GM15510 (cell line): ENCODE data around the gene EZR.
A peak's percentile ranks its signal among the peaks of the same experiment; 100 is the strongest.

Source experiments
- POLR2A ChIP-seq: IDR thresholded peaks from 3 replicates; pipeline ENCODE4 v1.6.1; 2011; ENCODE audit warnings: borderline replicate concordance; ENCODE audit not compliant: insufficient read length; ENCODE audit errors: extremely low read depth

EZR gene

GRCh38 chr6:158768436-158768835 is 50.7 kb downstream of the EZR start:
- TF ChIP-seq POLR2A: no peak

- TF ChIP-seq POLR2A: no peak
Observed at GRCh38 chr6:158767709-158768108, 51.5 kb downstream of the EZR start.

- peak; percentile 3 for TF ChIP-seq POLR2A
Observed at GRCh38 chr6:158766621-158767455, 52.3 kb downstream of the EZR start.

DNA sequence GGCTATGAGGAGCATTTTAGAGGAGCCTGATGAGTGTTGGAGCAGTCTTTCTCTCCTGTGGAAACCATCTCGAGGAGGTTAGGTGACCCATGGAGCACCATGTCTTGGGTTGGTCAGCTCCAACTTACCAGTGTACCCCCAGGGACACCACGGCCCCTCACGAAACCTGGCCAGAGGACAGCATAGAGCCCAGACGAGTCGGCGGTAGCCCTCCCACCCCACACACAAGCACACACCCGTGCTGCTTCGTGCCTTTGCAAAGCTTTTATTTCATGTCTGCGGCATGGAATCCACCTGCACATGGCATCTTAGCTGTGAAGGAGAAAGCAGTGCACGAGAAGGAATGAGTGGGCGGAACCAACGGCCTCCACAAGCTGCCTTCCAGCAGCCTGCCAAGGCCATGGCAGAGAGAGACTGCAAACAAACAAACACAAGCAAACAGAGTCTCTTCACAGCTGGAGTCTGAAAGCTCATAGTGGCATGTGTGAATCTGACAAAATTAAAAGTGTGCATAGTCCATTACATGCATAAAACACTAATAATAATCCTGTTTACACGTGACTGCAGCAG is 53.6 kb downstream of the EZR start:
- no peak for TF ChIP-seq POLR2A

DNA sequence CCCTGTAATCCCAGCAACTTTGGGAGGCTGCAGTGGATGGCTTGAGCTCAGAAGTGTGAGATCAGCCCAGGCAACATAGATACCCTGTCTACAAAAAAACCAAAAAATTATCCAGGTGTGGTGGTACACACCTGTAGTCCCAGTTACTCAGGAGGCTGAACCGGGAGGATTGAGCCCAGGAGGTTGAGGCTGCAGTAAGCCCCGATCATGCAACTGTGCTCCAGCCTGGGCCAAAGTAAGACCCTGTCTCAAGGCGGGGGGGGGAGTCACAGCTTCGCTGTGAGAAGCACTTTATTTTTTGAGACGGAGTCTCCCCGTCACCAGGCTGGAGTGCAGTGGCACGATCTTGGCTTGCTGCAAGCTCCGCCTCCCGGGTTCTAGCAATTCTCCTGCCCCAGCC is 54.2 kb downstream of the EZR start:
- no peak for TF ChIP-seq POLR2A

DNA sequence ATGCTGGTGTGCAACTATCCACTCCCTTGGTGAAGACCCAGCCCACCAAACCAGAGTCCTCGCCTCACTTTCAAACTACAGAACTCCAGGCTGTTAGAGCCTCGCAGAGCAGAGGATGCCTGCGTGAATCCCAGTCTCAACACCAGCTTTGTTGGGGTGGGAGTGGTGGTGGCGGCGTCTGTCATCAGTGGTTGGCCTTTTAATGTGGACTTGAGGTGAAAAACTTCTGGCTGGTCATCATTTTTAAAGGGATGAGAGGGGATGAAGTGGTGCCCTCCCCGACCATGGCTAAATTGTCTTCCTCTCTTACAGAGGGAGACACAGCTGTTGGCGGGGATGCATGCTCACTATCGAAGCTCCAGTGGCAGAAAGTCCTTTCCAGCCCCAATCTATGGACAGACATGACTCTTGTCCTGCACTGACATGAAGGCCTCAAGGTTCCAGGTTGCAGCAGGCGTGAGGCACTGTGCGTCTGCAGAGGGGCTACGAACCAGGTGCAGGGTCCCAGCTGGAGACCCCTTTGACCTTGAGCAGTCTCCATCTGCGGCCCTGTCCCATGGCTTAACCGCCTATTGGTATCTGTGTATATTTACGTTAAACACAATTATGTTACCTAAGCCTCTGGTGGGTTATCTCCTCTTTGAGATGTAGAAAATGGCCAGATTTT is 54.9 kb downstream of the EZR start:
- peak; percentile 22 for TF ChIP-seq POLR2A

GRCh38 chr6:158763434-158764182 is 55.6 kb downstream of the EZR start:
- TF ChIP-seq POLR2A: no peak

DNA sequence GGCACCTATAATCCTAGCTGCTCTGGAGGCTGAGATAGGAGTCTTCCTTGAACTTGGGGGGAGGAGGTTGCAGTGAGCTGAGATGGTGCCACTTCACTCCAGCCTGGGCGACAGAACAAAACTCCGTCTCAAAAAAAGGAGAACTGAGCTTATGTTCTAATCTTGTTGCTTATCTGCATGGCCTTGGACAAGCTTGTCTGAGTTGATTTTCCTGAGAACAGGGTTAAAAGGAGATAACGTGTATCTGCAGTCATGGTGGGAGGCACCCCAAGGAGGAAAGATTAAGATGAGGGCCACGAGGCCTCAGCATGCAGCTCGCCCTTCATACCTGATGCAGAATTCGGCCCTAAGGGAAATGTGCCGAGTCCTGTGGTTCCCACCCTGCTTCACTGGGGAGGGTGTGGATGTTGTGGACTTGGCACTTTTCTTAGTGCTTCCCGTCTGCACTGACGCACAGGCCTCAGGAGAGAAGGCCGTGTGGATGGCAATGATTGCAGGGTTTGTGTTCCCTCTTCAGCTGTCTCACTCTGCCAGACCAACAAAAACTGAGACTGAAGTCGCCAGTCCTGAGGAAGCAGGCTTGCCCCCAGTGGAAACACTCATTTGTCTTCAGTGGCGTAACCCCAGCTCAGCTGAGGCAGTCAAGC is 56.3 kb downstream of the EZR start:
- TF ChIP-seq POLR2A: no peak

DNA sequence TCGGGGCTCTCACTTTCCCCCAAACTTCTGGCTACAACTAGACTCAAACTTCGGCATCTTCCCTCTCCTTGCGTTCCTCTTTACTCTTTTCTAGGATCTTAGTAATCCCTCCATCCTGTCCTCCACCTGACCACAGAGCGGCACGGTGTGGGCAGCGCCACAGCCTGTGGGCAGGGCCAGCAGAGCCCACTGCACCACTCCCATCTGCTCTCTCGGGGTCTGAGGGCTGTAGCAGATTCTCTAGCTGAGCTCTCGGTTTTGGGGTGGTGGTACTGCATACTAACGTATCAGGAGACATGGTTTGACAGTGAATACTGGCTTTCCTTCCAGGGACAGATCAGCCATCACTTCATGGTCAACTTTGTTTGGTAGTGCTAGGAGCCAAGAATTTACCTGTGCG is 57.4 kb downstream of the EZR start:
- no peak for TF ChIP-seq POLR2A

DNA sequence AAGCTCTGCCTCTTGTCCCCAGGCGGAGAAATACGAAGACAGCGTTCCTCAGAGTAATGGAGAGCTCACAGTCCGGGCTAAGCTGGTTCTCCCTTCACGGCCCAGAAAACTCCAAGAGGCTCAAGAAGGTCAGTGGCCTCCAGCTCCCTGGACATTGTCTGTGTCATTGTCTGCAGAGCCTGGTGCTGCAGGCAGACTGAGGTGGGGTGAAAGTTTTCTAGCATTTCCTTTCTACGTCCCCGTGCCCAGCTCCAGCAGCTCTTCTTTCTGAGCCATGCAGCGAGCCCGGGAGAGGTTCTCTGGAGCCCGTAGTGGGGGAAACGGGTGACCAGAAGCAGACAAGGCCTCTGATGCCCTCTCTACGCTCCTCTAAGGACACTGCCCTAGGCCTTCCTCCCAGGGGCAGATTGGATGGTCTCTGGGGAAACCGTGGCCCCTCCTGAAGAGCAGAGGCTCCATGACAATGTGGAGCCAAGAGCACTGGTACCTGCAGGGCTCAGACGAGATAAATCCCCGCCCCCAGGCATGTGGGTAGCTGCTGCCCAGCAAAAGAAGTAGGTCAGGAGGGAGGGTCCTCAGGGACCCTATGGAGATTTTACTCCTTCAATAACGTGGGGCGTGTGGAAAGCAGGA is 58.4 kb downstream of the EZR start:
- TF ChIP-seq POLR2A: no peak

GRCh38 chr6:158759966-158760617 is 59.1 kb downstream of the EZR start:
- no peak for TF ChIP-seq POLR2A

DNA sequence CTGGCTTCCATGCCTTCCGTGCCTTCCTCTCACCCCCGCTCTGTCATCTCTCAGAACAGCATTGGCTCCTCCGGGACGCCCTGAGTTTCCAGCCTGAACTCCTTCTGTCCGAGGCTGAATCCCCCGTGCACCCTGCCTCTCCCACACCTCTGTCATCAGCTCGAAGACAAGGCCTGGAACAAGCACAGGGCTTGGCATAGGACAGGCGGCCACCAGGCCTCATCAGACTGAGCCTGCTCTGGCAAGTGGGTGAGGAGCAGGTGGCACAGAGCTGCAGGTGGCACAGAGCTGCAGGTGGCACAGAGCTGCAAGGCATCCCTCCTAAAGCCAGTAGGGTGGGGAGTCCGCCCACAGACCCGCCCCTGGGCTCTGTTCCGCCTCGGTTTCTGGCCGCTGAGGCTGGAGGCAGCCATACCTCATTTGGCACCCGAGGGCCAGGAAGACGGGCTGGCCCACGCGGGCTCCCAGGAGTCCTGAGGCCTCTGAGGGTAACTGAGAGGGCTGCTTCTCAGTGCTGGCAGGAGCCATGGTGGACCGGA is 60.2 kb downstream of the EZR start:
- no peak for TF ChIP-seq POLR2A

DNA sequence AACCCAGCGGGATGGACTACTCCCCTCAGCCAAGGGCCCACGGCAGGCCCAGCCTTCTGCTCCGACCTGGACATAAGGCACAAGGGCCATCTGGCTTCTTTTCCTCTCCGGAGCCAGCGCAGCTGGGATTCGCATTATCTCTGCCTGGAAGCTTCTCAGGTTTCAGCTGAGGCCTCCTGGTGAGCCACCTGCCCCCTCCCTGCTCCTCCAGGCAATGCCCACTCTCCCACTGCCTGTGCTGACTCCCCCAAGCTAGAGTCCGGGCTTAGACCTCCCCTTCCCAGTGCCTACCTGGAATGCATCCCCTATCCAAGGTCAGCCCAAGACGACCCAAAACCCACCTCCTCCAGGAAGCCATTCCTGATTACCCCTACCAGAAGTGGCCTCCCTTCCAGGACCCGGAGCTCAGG is 60.7 kb downstream of the EZR start:
- TF ChIP-seq POLR2A: no peak
